HT1080 (cell line): ENCODE results near the gene SLC37A3. TPM values are rescaled to one million over a fixed set of nuclear protein-coding genes. Genes with fewer than 3 reads are reported as not detected.
A peak's percentile ranks its signal among the peaks of the same experiment; 100 is the strongest.

Source experiments
- DNase-seq: peaks from one replicate; pipeline ENCODE4 v3.0.0-alpha.2; 2015; ENCODE audit warnings: low read depth
- total RNA-seq: library from RNA; depleted of rRNA; stranded (reverse); fragments of >200 nt; shearing (Covaris generic); gene quantifications from 2 replicates; pipeline ENCODE4 v1.2.3, GENCODE V29; 2014

Gene SLC37A3
- total RNA-seq, 1 experiment from 2014 or later: 24.3 TPM

- peak; percentile 56 for DNase-seq
Observed at GRCh38 chr7:140402178-140402835, 4.0 kb upstream of the SLC37A3 start.

DNA sequence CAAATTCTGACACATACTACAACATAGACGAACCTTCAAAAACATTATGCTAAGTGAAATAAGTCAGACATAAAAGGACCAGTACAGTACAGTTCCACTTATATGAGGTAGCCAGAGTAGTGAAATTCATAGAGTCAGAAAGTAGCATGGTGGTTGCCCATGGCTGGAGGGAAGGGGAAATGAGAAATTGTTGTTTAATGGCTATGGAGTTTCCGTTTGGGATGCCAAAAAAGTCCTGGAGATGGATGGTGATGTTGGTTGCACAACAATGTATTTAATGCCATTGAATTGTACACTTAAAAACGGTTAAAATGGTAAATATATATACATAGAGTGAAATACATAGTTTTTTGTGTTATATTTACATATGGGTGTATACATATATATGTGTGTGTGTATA lies 2.1 kb upstream of the SLC37A3 start:
- DNase-seq: no peak

DNA sequence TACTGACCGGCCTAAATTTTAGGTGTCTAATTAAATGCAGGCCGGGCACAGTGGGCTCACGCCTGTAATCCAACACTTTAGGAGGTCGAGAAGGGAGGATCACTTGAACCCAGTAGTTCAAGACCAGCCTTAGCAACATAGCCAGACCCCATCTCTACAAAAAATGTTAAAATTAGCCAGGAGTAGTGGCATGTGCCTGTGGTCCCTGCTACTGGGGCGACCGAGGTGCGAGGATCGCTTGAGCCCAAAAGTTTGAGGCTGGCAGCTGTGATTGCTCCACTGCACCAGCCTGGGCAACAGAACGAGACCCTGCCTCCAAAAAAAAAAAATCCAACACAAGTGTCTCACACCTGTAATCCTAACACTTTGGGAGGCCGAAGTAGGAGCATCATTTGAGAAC lies 491 bp upstream of the SLC37A3 start:
- DNase-seq: no peak

DNA sequence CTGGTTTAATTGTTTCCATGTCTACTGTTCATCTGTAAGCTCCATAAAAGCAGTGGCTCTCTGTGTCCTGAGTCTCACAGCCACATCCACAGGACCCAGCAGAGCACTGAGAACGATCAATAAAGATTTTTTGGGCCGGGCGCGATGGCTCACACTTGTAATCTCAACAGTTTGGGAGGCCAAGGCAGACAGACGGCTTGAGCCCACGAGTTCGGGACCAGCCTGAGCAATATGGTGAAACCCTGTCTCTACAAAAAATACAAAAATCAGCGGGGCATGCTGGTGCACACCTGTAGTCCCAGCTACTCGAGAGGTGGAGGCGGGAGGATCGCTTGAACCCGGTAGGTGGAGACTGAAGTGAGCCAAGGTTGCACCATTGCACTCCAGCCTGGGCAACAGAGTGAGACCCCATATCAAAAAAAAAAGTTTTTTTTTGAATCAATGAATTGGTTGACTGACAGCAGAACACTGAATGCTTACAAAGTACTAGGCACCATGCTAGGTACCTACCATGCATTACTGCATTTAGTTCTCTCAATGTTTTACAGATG lies 4.5 kb downstream of the SLC37A3 start:
- DNase-seq: no peak

DNA sequence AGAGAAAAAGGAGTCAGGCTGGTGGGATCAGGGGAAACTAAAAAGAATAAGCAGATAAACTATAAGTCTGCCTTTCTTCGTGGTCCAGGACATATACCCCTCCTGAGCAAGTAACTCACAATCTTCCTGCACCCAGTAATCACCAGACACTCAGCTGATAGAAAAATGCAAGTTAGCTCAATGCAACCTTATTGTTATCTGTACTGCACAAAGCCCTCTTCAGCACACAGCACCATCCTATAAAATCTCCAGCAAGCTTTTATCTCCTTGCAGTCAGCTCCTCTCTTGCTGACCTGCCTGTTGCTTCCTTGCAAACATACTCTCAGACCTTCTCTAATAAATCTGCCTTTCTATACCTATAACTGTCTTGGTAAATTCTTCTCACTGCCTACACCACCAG lies 6.7 kb downstream of the SLC37A3 start:
- no peak for DNase-seq

GRCh38 chr7:140390466-140391190 lies 7.7 kb downstream of the SLC37A3 start:
- DNase-seq: peak; percentile 65

DNA sequence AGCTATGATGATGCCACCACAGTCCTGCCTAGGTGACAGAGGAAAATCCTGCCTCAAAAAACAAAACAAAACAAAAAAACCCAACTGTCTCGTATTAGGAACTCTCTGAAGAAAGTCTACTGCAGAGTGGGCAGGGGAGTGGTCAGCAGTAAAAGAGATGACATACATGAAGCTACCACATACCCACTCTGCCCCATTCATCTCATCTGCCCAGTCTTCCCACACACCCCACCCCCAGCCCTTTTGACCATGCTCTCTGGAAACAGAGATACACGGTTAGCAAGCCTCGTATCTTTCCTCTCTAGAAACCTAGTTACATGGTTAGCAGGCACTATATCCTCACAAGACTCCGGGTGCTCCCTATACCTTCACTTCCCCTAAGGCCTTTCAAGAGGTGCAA lies 8.3 kb downstream of the SLC37A3 start:
- no peak for DNase-seq

DNA sequence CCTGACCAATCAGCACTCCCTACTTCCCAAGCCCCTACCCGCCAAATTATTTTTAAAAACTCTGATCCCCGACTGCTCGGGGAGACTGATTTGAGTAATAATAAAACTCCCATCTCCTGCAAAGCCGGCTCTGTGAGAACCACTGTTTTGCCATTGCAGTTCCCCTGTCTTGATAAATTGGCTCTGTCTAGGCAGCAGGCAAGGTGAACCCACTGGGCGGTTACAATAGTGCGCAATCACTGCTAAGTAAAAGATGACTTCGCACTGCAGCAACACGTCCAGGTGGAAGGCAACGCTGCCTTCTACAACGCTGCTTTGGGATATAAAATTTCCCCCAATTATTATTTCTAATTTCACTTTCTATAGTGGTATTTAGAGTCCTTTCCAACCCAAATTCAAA lies 8.9 kb downstream of the SLC37A3 start:
- no peak for DNase-seq

- no peak for DNase-seq
Observed at GRCh38 chr7:140384894-140385545, 13.3 kb downstream of the SLC37A3 start.

DNA sequence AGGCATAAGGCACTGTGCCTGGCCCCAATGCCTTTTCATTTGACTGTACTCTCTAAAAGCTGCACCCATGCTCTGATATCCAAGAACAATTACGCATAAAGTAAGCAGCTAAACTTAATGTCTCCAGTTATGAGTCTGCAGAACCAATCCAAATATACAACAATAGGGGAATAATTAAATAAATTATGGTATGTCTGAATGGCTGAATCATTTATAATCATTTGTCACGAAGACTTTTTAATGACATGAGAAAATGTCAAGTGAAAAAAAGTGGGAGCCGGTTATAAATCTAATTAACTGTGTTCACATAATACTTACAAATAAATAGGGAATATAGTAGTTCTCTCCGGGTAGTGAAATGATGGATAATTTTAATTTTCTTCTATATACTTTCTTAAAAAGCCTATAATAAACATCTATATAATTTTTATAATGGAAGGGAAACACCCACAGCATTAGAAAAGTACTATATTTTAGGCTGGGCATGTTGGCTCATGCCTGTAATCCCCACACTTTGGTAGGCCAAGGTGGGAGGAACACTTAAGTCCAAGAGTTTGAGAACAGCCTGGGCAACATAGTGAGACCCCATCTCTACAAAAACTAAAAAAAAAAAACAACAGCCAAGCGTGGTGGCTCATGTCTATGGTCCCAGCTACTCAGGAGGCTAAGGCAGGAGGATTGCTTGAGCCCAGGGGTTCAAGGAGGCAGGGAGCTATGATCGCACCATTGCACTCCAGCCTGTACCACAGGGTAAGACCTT lies 14.2 kb downstream of the SLC37A3 start:
- DNase-seq: no peak

GRCh38 chr7:140375892-140376730 lies 22.2 kb downstream of the SLC37A3 start:
- DNase-seq: no peak

GRCh38 chr7:140375323-140375722 lies 23.0 kb downstream of the SLC37A3 start:
- no peak for DNase-seq

GRCh38 chr7:140369294-140369693 lies 29.0 kb downstream of the SLC37A3 start:
- no peak for DNase-seq

- no peak for DNase-seq
Observed at GRCh38 chr7:140367528-140367927, 30.8 kb downstream of the SLC37A3 start.

- no peak for DNase-seq
Observed at GRCh38 chr7:140364819-140365218, 33.5 kb downstream of the SLC37A3 start.

DNA sequence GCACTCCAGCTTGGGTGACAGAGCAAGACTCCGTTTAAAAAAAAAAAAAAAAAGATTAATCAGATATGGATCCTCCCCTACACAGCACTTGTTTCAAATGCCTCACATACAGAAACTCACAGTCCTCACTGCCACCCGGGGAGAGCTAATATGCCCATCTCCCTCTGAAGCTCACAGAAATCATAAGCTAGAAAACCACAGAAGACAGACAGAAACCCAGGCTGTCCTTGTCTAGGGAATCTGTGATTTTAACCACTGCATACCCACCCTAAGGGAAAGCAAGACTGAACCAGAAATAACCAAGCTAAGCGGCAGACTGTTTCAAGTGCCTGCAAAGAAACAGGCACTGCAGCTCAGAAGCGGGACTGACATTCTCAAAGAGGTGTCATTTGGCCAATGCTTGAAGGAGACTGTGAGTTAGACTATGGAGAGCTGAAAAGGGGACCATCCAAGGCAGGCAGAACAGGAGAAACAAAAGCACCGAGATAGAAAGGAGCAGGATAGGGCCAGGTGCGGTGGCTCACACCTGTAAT lies 37.6 kb downstream of the SLC37A3 start:
- no peak for DNase-seq

GRCh38 chr7:140358412-140359051 lies 39.8 kb downstream of the SLC37A3 start:
- DNase-seq: no peak

DNA sequence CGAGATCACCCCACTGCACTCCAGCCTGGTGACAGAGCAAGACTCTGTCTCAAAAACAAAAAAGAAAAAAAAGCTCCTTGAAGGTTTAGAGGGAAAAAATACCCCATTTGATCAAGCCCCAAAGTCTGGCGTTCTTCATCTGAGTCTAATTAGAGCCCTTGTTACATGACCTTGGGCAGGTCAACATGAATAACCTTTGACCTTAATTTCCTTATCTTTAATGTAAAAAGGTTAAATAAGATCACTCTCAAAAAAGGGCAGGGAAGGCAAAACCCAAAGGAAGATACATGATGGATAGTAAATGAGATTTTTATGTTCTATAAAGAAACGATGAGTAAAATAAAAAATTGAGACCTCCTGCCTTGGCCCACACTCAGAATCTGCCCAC lies 40.3 kb downstream of the SLC37A3 start:
- no peak for DNase-seq

GRCh38 chr7:140350056-140350455 lies 48.3 kb downstream of the SLC37A3 start:
- DNase-seq: no peak
